Naive thymus-derived CD4-positive, alpha-beta T cell (primary cell): ENCODE data around the gene SMC1A. TPM values are rescaled to one million over a fixed set of nuclear protein-coding genes. Genes with fewer than 3 reads are reported as not detected.
A peak's percentile ranks its signal among the peaks of the same experiment; 100 is the strongest.
"Not testable (repeated sequence)": the region's sequence is repeated elsewhere in the genome, so short reads cannot be mapped to it uniquely, and the experiment has no call there.

Experiments
- ATAC-seq: fragments of 150-1000 bp; cut with Tn5 transposase; 2 replicates; pipeline ENCODE4 v1.10.0; 2021; ENCODE audit warnings: mild to moderate bottlenecking, moderate library complexity
- CTCF ChIA-PET: fragments of 350-600 bp; sonication (Branson Sonifier 250); formaldehyde crosslinking; loops from one replicate; lab custom pipeline; 2021; ENCODE audit warnings: antibody characterized with exemption; lab: Charles Lee
- POLR2A ChIA-PET: fragments of 350-600 bp; sonication (Branson Sonifier 250); formaldehyde crosslinking; loops from one replicate; lab custom pipeline; 2021; ENCODE audit warnings: antibody characterized with exemption, inconsistent platforms; lab: Charles Lee
- DNase-seq, 9 donors: peaks; one replicate each; pipeline versions ENCODE4 v3.0.0 to v3.0.0-alpha.2; 2020 to 2022; ENCODE audit warnings: mixed read lengths in 1 of 9
- H3K27ac ChIP-seq: one replicate; pipeline ENCODE4 v1.7.0; 2013; ENCODE audit warnings: mild to moderate bottlenecking, low read depth, low read length, moderate library complexity
- H3K27me3 ChIP-seq, 2 donors: one replicate each; pipeline ENCODE4 v1.7.0; 2013; ENCODE audit warnings: low read length in 2 of 2, mild to moderate bottlenecking in 2 of 2, moderate library complexity in 2 of 2; ENCODE audit not compliant: control insufficient read depth in 2 of 2, insufficient read depth in 2 of 2
- H3K36me3 ChIP-seq, 3 experiments: 1 replicate in 2 of 3; 2 replicates in 1 of 3; pipeline ENCODE4 v1.7.0; 2013; ENCODE audit warnings: low read length in 3 of 3, mild to moderate bottlenecking in 3 of 3, moderate library complexity in 1 of 3; ENCODE audit not compliant: insufficient read depth in 3 of 3, control insufficient read depth in 2 of 3
- H3K4me1 ChIP-seq, 2 donors: one replicate each; pipeline ENCODE4 v1.7.0; 2013; ENCODE audit warnings: low read length in 2 of 2, mild to moderate bottlenecking in 2 of 2, moderate library complexity in 1 of 2; ENCODE audit not compliant: control insufficient read depth in 2 of 2, insufficient read depth in 2 of 2
- H3K4me3 ChIP-seq: 2 replicates; pipeline ENCODE4 v1.7.0; 2013; ENCODE audit warnings: mild to moderate bottlenecking, low read length
- H3K9me3 ChIP-seq, 3 experiments: 1 replicate in 2 of 3; 2 replicates in 1 of 3; pipeline ENCODE4 v1.7.0; 2013; ENCODE audit warnings: low read length in 3 of 3; ENCODE audit not compliant: control insufficient read depth in 2 of 3
- H3K27ac Mint-ChIP-seq, 9 donors: one replicate each; pipeline ENCODE4 v1.8.0; 2020 to 2022; ENCODE audit warnings: mixed read lengths in 9 of 9, mild to moderate bottlenecking in 8 of 9, moderate library complexity in 5 of 9, inconsistent platforms in 2 of 9
- H3K27me3 Mint-ChIP-seq, 5 donors: one replicate each; pipeline ENCODE4 v1.8.0; 2021 to 2022; ENCODE audit warnings: mixed read lengths in 5 of 5, mild to moderate bottlenecking in 1 of 5
- H3K36me3 Mint-ChIP-seq, 5 donors: one replicate each; pipeline ENCODE4 v1.8.0; 2020 to 2022; ENCODE audit warnings: mixed read lengths in 5 of 5, mild to moderate bottlenecking in 3 of 5, inconsistent platforms in 1 of 5
- H3K4me1 Mint-ChIP-seq, 7 donors: one replicate each; pipeline ENCODE4 v1.8.0; 2020 to 2022; ENCODE audit warnings: mixed read lengths in 7 of 7, mild to moderate bottlenecking in 3 of 7, inconsistent platforms in 1 of 7
- H3K4me3 Mint-ChIP-seq, 10 donors: one replicate each; pipeline ENCODE4 v1.8.0; 2020 to 2022; ENCODE audit warnings: mild to moderate bottlenecking in 10 of 10, mixed read lengths in 10 of 10, moderate library complexity in 6 of 10, inconsistent platforms in 2 of 10
- H3K9me3 Mint-ChIP-seq, 11 donors: one replicate each; pipeline ENCODE4 v1.8.0; 2020 to 2022; ENCODE audit warnings: mixed read lengths in 11 of 11, mild to moderate bottlenecking in 4 of 11, inconsistent platforms in 1 of 11, moderate library complexity in 1 of 11
- intact Hi-C, 2 donors: fragments of 100-400 bp; cut with micrococcal nuclease; formaldehyde crosslinking; loops; one replicate each; pipeline ENCODE4 v1.15.1; 2023
- polyA plus RNA-seq, 2 donors: library from polyadenylated mRNA; unstranded; fragments of 300-500 nt; fragmentation: Illumina TruSeq; gene quantifications; one replicate each; pipeline ENCODE4 v1.2.3, GENCODE V29; 2021
- total RNA-seq, 6 experiments: library from RNA in 5 of 6; stranded (reverse) in 5 of 6; gene quantifications; 1 replicate in 5 of 6; 2 replicates in 1 of 6; pipeline ENCODE4 v1.2.3 and lab custom pipeline; 2021 to 2026

Gene SMC1A
- total and polyA plus RNA-seq, 7 experiments from 2014 or later, result 53.0 to 108 (median 67.7) TPM

DNA sequence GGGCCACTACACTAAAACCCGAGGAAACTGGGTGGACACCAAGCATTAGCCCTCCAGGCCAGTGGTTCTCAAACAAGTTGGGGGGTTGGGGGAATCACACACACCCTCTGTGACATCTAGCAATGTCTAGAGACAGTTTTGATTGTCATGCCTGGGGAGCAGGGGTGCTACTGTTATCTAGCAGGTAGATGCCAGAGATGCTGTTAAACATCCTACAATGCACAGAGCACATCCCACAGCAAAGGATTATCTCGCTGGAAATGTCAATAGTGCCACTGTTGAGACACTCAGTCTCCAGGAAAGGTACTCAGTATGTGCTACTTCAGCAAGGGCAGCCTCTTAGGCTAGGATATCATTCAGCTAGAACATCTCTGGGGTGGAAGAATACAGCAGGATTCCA lies 1.3 kb downstream of the SMC1A start:
- Histone ChIP-seq H3K4me1 (peaks cover 10 to 15% of the 10 kb centered on the region in 2 donors), H3K27ac (peak overlapping the region; percentile 91), H3K36me3 (no peaks in the 10 kb centered on the region), H3K27me3 (no peaks in the 10 kb centered on the region), H3K9me3 (no peaks in the 10 kb centered on the region), H3K4me3 (peak overlapping the region; percentile 91)
- H3K4me3 Mint-ChIP-seq, result peak overlapping the region; percentile 89 to 100 (median 96)
- no peaks in the 10 kb centered on the region for H3K27me3 Mint-ChIP-seq
- H3K36me3 Mint-ChIP-seq, result peaks cover 0 to 7% (median 0%) of the 10 kb centered on the region in 5 donors
- no peaks in the 10 kb centered on the region for H3K9me3 Mint-ChIP-seq
- POLR2A ChIA-PET, result interaction anchor here (0.5 kb wide), 1 partner anchor 163 kb away, joined by 3 read pairs; no protein-coding TSS in a partner anchor
- DNase-seq, result no peak
- H3K27ac Mint-ChIP-seq, result peak overlapping the region; percentile 93 to 100 (median 99)
- CTCF ChIA-PET, result no interaction called here
- peaks cover 12 to 46% (median 30%) of the 10 kb centered on the region in 7 donors for H3K4me1 Mint-ChIP-seq
- no peak for ATAC-seq
- intact Hi-C loops, result loop anchor here (5.0 kb wide), 3 partner anchors 621 to 1386 kb away; partner anchors contain the start of genes FAM120C (in 1 of the 2), MAGED2 (in 1 of the 2) and PHF8 (in 1 of the 2)

DNA sequence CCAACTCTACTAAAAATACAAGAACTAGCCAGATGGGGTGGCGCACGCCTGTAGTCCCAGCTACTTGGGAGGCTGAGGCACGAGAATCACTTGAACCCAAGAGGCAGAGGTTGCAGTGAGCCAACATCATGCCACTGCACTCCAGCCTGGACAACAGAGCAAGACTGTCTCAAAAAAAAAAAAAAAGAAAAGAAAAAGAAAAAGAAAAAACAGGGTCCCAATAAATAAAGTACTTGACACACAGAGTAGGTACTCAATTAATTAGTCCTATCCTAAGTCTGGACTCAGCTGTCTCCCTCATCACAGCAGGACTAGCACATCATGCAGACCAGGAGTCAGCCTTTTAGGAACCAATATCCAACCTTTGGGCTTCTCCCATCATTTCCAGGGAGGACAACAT lies 2.1 kb downstream of the SMC1A start:
- POLR2A ChIA-PET, result interaction anchor here (0.5 kb wide), 1 partner anchor 163 kb away, joined by 3 read pairs; no protein-coding TSS in a partner anchor
- H3K9me3 Mint-ChIP-seq, H3K27me3 Mint-ChIP-seq, DNase-seq, ATAC-seq, H3K27me3 ChIP-seq, CTCF ChIA-PET, H3K36me3 ChIP-seq, H3K36me3 Mint-ChIP-seq, H3K9me3 ChIP-seq, H3K4me3 ChIP-seq: not testable (repeated sequence)
- Histone ChIP-seq H3K27ac (peak overlapping the region; percentile 91), H3K4me1 (peaks cover 10 to 15% of the 10 kb centered on the region in 2 donors)
- intact Hi-C loops, result loop anchor here (5.0 kb wide), 3 partner anchors 622 to 1387 kb away; partner anchors contain the start of genes FAM120C (in 1 of the 2), MAGED2 (in 1 of the 2) and PHF8 (in 1 of the 2)
- H3K4me3 Mint-ChIP-seq, result peak overlapping the region; percentile 43 to 100 (median 92)
- peaks cover 12 to 46% (median 30%) of the 10 kb centered on the region in 7 donors for H3K4me1 Mint-ChIP-seq
- peak overlapping the region in 5 of 9 donors; percentile 27 to 100 (median 82) for H3K27ac Mint-ChIP-seq

- peaks cover 4 to 57% (median 13%) of the 10 kb centered on the region in 5 donors for H3K36me3 Mint-ChIP-seq
- POLR2A ChIA-PET, result interaction anchor here (1.2 kb wide), 1 partner anchor 10 kb away, joined by 5 read pairs; the partner anchor contains the start of genes RIBC1 and SMC1A
These were observed 10.0 kb downstream of the SMC1A start for GRCh38 chrX:53412446-53412845.

GRCh38 chrX:53403535-53403934 lies 18.9 kb downstream of the SMC1A start:
- Mint-ChIP-seq H3K27ac (peak overlapping the region in 2 of 9 donors; percentile 20 to 70), H3K4me1 (no peaks in the 10 kb centered on the region), H3K4me3 (peak overlapping the region in 1 of 10 donors; percentile 40), H3K9me3 (no peaks in the 10 kb centered on the region), H3K27me3 (no peaks in the 10 kb centered on the region), H3K36me3 (peaks cover 7 to 67% (median 13%) of the 10 kb centered on the region in 5 donors)
- POLR2A ChIA-PET, result no interaction called here
- no peaks in the 10 kb centered on the region for H3K9me3 ChIP-seq
- no peaks in the 10 kb centered on the region for H3K27me3 ChIP-seq
- intact Hi-C loops, result loop anchor here in 1 of 2 donors (5.0 kb wide), 1 partner anchor 34 kb away; no protein-coding TSS in a partner anchor
- DNase-seq (no peak), ATAC-seq (no peak)
- H3K27ac ChIP-seq, result no peak overlapping the region
- peaks cover 12 to 83% (median 30%) of the 10 kb centered on the region in 3 experiments for H3K36me3 ChIP-seq
- CTCF ChIA-PET, result interaction anchor here (0.7 kb wide), 1 partner anchor 59 kb away, joined by 5 read pairs; no protein-coding TSS in a partner anchor
- no peak overlapping the region for H3K4me3 ChIP-seq
- no peaks in the 10 kb centered on the region for H3K4me1 ChIP-seq

More at GRCh38 chrX:53412446-53412845, 10.0 kb downstream of the SMC1A start:
- Histone ChIP-seq H3K36me3 (peaks cover 0 to 73% (median 19%) of the 10 kb centered on the region in 3 experiments), H3K9me3 (no peaks in the 10 kb centered on the region), H3K27ac (no peak overlapping the region), H3K4me3 (no peak overlapping the region), H3K4me1 (no peaks in the 10 kb centered on the region), H3K27me3 (no peaks in the 10 kb centered on the region)
- ATAC-seq (no peak), DNase-seq (no peak)
- Mint-ChIP-seq H3K9me3 (no peaks in the 10 kb centered on the region), H3K27ac (peak overlapping the region in 1 of 9 donors; percentile 10), H3K4me3 (no peak overlapping the region), H3K4me1 (peaks cover under 1 to 29% (median 3%) of the 10 kb centered on the region in 7 donors), H3K27me3 (no peaks in the 10 kb centered on the region)
- CTCF ChIA-PET, result no interaction called here
- intact Hi-C loops, result no loop called here

GRCh38 chrX:53398216-53398615 lies 24.2 kb downstream of the SMC1A start:
- no peaks in the 10 kb centered on the region for H3K9me3 ChIP-seq
- H3K36me3 Mint-ChIP-seq, result peaks cover 8 to 49% (median 20%) of the 10 kb centered on the region in 5 donors
- POLR2A ChIA-PET, result no interaction called here
- ATAC-seq (no peak), DNase-seq (no peak)
- no peaks in the 10 kb centered on the region for H3K9me3 Mint-ChIP-seq
- H3K4me3 Mint-ChIP-seq, result no peak overlapping the region
- no peaks in the 10 kb centered on the region for H3K27me3 ChIP-seq
- CTCF ChIA-PET, result no interaction called here
- H3K27me3 Mint-ChIP-seq, result no peaks in the 10 kb centered on the region
- peak overlapping the region in 1 of 9 donors; percentile 43 for H3K27ac Mint-ChIP-seq
- peaks cover under 1 to 63% (median 14%) of the 10 kb centered on the region in 3 experiments for H3K36me3 ChIP-seq
- no peak overlapping the region for H3K4me3 ChIP-seq
- intact Hi-C loops, result no loop called here
- no peaks in the 10 kb centered on the region for H3K4me1 ChIP-seq
- no peak overlapping the region for H3K27ac ChIP-seq
- H3K4me1 Mint-ChIP-seq, result peaks cover 0 to 2% (median 0%) of the 10 kb centered on the region in 7 donors

DNA sequence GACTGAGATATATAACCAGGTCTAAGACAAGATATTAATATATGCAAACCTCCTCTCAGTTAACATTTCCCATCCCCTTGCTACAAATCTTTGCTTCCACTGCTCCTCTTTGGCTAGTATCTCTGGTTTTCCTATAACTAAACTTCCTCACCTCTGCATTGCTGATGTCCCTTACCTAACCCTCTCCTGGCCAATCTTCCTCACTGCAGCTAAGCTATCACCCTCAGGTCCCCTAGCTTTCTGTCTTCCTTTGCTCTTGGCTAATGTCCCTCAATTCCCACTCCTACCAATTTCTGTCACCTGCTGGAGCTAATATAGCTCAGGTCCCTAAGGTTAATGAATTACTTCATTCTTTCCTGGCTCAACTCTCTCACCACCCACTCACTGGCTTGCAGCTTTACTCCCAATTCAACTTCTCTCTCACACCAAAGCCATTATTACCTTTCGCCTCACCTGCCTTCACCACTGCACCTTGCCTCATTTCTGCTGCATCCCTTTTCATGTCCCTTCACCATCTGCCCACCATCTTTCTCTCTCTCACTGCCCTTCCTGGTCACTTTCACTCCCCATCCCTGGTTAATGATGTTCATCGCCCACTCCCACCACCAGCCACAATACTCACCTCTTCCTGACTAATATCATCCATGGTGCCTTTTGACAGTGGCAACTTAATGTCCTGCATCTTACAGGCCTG lies 26.7 kb downstream of the SMC1A start:
- no peaks in the 10 kb centered on the region for H3K4me1 ChIP-seq
- peaks cover 0 to 62% (median 11%) of the 10 kb centered on the region in 3 experiments for H3K36me3 ChIP-seq
- no peaks in the 10 kb centered on the region for H3K27me3 ChIP-seq
- no peaks in the 10 kb centered on the region for H3K9me3 Mint-ChIP-seq
- DNase-seq, result no peak
- H3K36me3 Mint-ChIP-seq, result peaks cover 3 to 39% (median 15%) of the 10 kb centered on the region in 5 donors
- ChIA-PET CTCF (no interaction called here), POLR2A (no interaction called here)
- H3K4me1 Mint-ChIP-seq, result peaks cover 0 to 2% (median 0%) of the 10 kb centered on the region in 7 donors
- no peak for ATAC-seq
- H3K4me3 ChIP-seq, result no peak overlapping the region
- H3K27ac ChIP-seq, result no peak overlapping the region
- H3K27ac Mint-ChIP-seq, result peak overlapping the region in 5 of 9 donors; percentile 44 to 75 (median 70)
- no peaks in the 10 kb centered on the region for H3K27me3 Mint-ChIP-seq
- intact Hi-C loops, result no loop called here
- H3K9me3 ChIP-seq, result no peaks in the 10 kb centered on the region
- H3K4me3 Mint-ChIP-seq, result no peak overlapping the region
